Head of caudate nucleus (tissue), 42 donors: ENCODE results near the gene NFIX.

Experiments used
- DNase-seq, 42 donors: peaks; one replicate each; pipeline versions ENCODE4 v3.0.0 to v3.0.0-alpha.2; 2020 to 2021; ENCODE audit warnings: mixed read lengths in 7 of 42
- intact Hi-C: fragments of 100-400 bp; cut with DNase I; formaldehyde crosslinking; loops from one replicate; pipeline ENCODE4 v1.15.0; 2022

NFIX gene

GRCh38 chr19:13135068-13136062 lies 140.1 kb downstream of the NFIX start:
- intact Hi-C loops = no loop called here
- DNase-seq = no peak

- intact Hi-C loops = no loop called here
- DNase-seq = no peak
Measured at GRCh38 chr19:13137290-13137794, 142.1 kb downstream of the NFIX start.

- intact Hi-C loops = no loop called here
- DNase-seq = no peak
Measured at GRCh38 chr19:13138171-13138915, 143.1 kb downstream of the NFIX start.

- no peak for DNase-seq
- intact Hi-C loops = no loop called here
Measured at GRCh38 chr19:13138916-13139198, 143.6 kb downstream of the NFIX start.

GRCh38 chr19:13139633-13140311 lies 144.5 kb downstream of the NFIX start:
- intact Hi-C loops = no loop called here
- no peak for DNase-seq

GRCh38 chr19:13146763-13147563 lies 151.7 kb downstream of the NFIX start:
- peak in 2 of 42 donors; percentile 34 to 44 for DNase-seq
- intact Hi-C loops = no loop called here
